ENCODE results near the gene CH25H. TPM values are rescaled to one million over a fixed set of nuclear protein-coding genes. Genes with fewer than 3 reads are reported as not detected.

Gene CH25H
- total RNA-seq, 1 experiment from 2014 or later: not detected

GRCh38 chr10:89238956-89239644, 32.0 kb upstream of the CH25H start:
- Histone ChIP-seq H3K27ac (ENCODE audit: low read length) (no peak overlapping the region), H3K4me2 (ENCODE audit: low read length) (no peak overlapping the region), H3K36me3 (ENCODE audit: low read depth, low read length) (peaks cover 10% of the 10 kb centered on the region; the same call in 1 of the 2 replicates), H3K79me2 (ENCODE audit: low read length) (no peaks in the 10 kb centered on the region), H3K9me3 (ENCODE audit: low read length) (no peaks in the 10 kb centered on the region), H4K20me1 (ENCODE audit: low read length) (no peaks in the 10 kb centered on the region), H3F3A (ENCODE audit: low read length, unreplicated experiment) (no peaks in the 10 kb centered on the region), H3K4me3 (ENCODE audit: low read length) (no peak overlapping the region), H3K27me3 (ENCODE audit: low read length) (no peaks in the 10 kb centered on the region), H3K4me1 (ENCODE audit: insufficient read depth, low read length) (no peaks in the 10 kb centered on the region), H3K9ac (ENCODE audit: low read length) (no peak overlapping the region), H2AFZ (ENCODE audit: low read length) (no peak overlapping the region), H3K9me2 (replicated peaks; ENCODE audit: low read length) (no peaks in the 10 kb centered on the region)
- BruUV-seq (replicated peaks): no TSS peak
- ATAC-seq (no peak), DNase-seq (no peak)
- CTCF ChIA-PET: no interaction called here
- POLR2A ChIA-PET (ENCODE audit: unreplicated experiment): no interaction called here
- intact Hi-C loops (cut with micrococcal nuclease): no loop called here
- no peak for TF ChIP-seq EZH2phosphoT487 (IDR thresholded peaks at IDR 0.05; ENCODE audit: borderline replicate concordance, low read length)
- TF ChIP-seq CTCF (conservative IDR thresholded peaks at IDR 0.05; ENCODE audit: low read depth, low read length): no peak
- TF ChIP-seq EZH2 (IDR thresholded peaks at IDR 0.05; ENCODE audit: low read length, unreplicated experiment): no peak

GRCh38 chr10:89237849-89238248, 30.7 kb upstream of the CH25H start:
- Histone ChIP-seq H3K27ac (ENCODE audit: low read length) (no peak overlapping the region), H3K4me1 (ENCODE audit: insufficient read depth, low read length) (no peaks in the 10 kb centered on the region), H3K9me3 (ENCODE audit: low read length) (no peaks in the 10 kb centered on the region), H3K9ac (ENCODE audit: low read length) (no peak overlapping the region), H3F3A (ENCODE audit: low read length, unreplicated experiment) (no peaks in the 10 kb centered on the region), H3K79me2 (ENCODE audit: low read length) (no peaks in the 10 kb centered on the region), H4K20me1 (ENCODE audit: low read length) (no peaks in the 10 kb centered on the region), H3K4me2 (ENCODE audit: low read length) (no peak overlapping the region), H3K4me3 (ENCODE audit: low read length) (no peak overlapping the region), H2AFZ (ENCODE audit: low read length) (no peak overlapping the region), H3K36me3 (ENCODE audit: low read depth, low read length) (peaks cover 10% of the 10 kb centered on the region; the same call in 1 of the 2 replicates), H3K9me2 (replicated peaks; ENCODE audit: low read length) (no peaks in the 10 kb centered on the region), H3K27me3 (ENCODE audit: low read length) (no peaks in the 10 kb centered on the region)
- ChIA-PET POLR2A (ENCODE audit: unreplicated experiment) (no interaction called here), CTCF (no interaction called here)
- no peak for ATAC-seq
- intact Hi-C loops (cut with micrococcal nuclease): no loop called here
- DNase-seq: no peak
- no peak for TF ChIP-seq EZH2 (IDR thresholded peaks at IDR 0.05; ENCODE audit: low read length, unreplicated experiment)
- no peak for TF ChIP-seq EZH2phosphoT487 (IDR thresholded peaks at IDR 0.05; ENCODE audit: borderline replicate concordance, low read length)
- TF ChIP-seq CTCF (conservative IDR thresholded peaks at IDR 0.05; ENCODE audit: low read depth, low read length): no peak
- no TSS peak for BruUV-seq (replicated peaks)

- Histone ChIP-seq H3K27ac (ENCODE audit: low read length) (no peak overlapping the region), H3K27me3 (ENCODE audit: low read length) (no peaks in the 10 kb centered on the region), H3F3A (ENCODE audit: low read length, unreplicated experiment) (no peaks in the 10 kb centered on the region), H3K9me3 (ENCODE audit: low read length) (no peaks in the 10 kb centered on the region), H3K36me3 (ENCODE audit: low read depth, low read length) (peaks cover 10% of the 10 kb centered on the region; the same call in 1 of the 2 replicates), H3K9ac (ENCODE audit: low read length) (no peak overlapping the region), H3K4me2 (ENCODE audit: low read length) (no peak overlapping the region), H3K4me3 (ENCODE audit: low read length) (no peak overlapping the region), H4K20me1 (ENCODE audit: low read length) (no peaks in the 10 kb centered on the region), H3K9me2 (replicated peaks; ENCODE audit: low read length) (no peaks in the 10 kb centered on the region), H3K4me1 (ENCODE audit: insufficient read depth, low read length) (no peaks in the 10 kb centered on the region), H3K79me2 (ENCODE audit: low read length) (no peaks in the 10 kb centered on the region), H2AFZ (ENCODE audit: low read length) (no peak overlapping the region)
- intact Hi-C loops (cut with micrococcal nuclease): no loop called here
- ATAC-seq (no peak), DNase-seq (no peak)
- no TSS peak for BruUV-seq (replicated peaks)
- TF ChIP-seq EZH2phosphoT487 (IDR thresholded peaks at IDR 0.05; ENCODE audit: borderline replicate concordance, low read length) (no peak), EZH2 (IDR thresholded peaks at IDR 0.05; ENCODE audit: low read length, unreplicated experiment) (no peak), CTCF (conservative IDR thresholded peaks at IDR 0.05; ENCODE audit: low read depth, low read length) (no peak)
- ChIA-PET CTCF (interaction anchor here (0.6 kb wide), 1 partner anchor 325 kb away, joined by 3 read pairs; no protein-coding TSS in a partner anchor), POLR2A (ENCODE audit: unreplicated experiment) (no interaction called here)
These were observed 29.2 kb upstream of the CH25H start for GRCh38 chr10:89236226-89236797.
